Sigmoid colon (tissue), 3 donors: Measurements from ENCODE around the gene CREBL2.

Source experiments
- CTCF ChIP-seq, 4 experiments: fragments of 450-650 bp in 3 of 4; fragments of 200-600 bp in 1 of 4; IDR thresholded peaks; one replicate each; pipeline ENCODE4 v1.5.1; 2016 to 2019; ENCODE audit warnings: antibody characterized with exemption in 4 of 4, mild to moderate bottlenecking in 3 of 4, moderate library complexity in 2 of 4
- POLR2A ChIP-seq, 2 donors: fragments of 450-650 bp; IDR thresholded peaks; one replicate each; pipeline ENCODE4 v1.6.1; 2016; ENCODE audit warnings: antibody characterized with exemption in 2 of 2, mild to moderate bottlenecking in 2 of 2, moderate library complexity in 2 of 2

GRCh38 chr12:12661086-12661856, 49.6 kb downstream of the CREBL2 start:
- TF ChIP-seq CTCF (IDR thresholded peaks at IDR 0.05): no peak
- no peak for TF ChIP-seq POLR2A (IDR thresholded peaks at IDR 0.05)
